HUES48 (cell line): ENCODE measurements around the gene NTN3.

Experiments used
- H3K27ac ChIP-seq: one replicate; pipeline ENCODE4 v1.7.0; 2013; ENCODE audit warnings: low read depth, low read length, inconsistent platforms
- H3K27me3 ChIP-seq: 2 replicates; pipeline ENCODE4 v1.6.1; 2013; ENCODE audit warnings: mild to moderate bottlenecking, low read length; ENCODE audit not compliant: control insufficient read depth, insufficient read depth
- H3K36me3 ChIP-seq: 2 replicates; pipeline ENCODE4 v1.6.1; 2013; ENCODE audit warnings: low read length; ENCODE audit not compliant: control insufficient read depth, insufficient read depth
- H3K4me1 ChIP-seq: 2 replicates; pipeline ENCODE4 v1.6.1; 2013; ENCODE audit warnings: mild to moderate bottlenecking, low read length; ENCODE audit not compliant: control insufficient read depth, insufficient read depth
- H3K4me3 ChIP-seq: 2 replicates; pipeline ENCODE4 v1.5.1; 2013; ENCODE audit warnings: mild to moderate bottlenecking, low read depth, low read length
- H3K9ac ChIP-seq: 2 replicates; pipeline ENCODE4 v1.6.1; 2013; ENCODE audit warnings: mild to moderate bottlenecking, low read depth, low read length, moderate library complexity
- H3K9me3 ChIP-seq: 2 replicates; pipeline ENCODE4 v1.6.1; 2013; ENCODE audit warnings: low read length; ENCODE audit not compliant: control insufficient read depth, insufficient read depth

Gene NTN3

DNA sequence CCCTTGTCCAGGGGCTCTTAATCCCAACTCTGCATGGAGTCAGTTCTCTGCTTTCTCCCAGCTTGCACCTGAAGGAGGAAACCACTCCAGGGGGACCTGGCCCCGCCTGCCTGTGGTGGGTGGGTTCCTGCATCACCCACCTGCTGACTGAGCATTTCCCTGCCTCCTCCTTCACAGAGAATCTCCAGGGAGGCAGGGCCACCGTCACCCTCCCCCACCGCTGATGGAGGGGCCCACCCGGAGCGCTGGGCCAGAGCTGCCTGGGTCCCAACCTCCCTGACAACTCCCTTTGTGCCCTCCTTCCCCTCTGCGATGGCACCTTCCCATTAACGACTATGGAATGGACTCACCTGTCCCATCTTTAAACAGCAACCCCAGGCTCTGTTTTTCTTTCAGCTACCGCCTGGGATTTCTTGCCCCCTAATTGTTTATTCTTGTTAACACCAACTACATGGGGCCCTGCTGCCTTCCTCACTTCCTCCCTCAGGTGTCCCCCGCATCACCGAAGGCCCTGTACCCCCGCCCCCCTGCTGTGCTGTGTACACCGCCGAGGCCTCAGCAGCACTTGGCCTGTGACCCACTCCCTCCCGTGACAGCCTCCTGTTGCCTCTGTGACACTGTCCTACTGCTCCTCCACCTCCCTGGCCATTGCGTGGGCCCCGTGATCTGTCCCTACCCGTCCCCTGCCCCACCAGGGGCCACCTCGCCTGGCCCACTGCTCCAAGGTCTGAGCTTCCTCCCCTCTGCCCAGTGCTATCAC lies 12.0 kb upstream of the NTN3 start:
- Histone ChIP-seq H3K27me3 (no peaks in the 10 kb centered on the region), H3K9me3 (no peaks in the 10 kb centered on the region), H3K27ac (peak overlapping the region; percentile 81), H3K4me1 (0 out of 2 replicates have a peak, but pooled peaks cover 4% of the 10 kb centered on the region), H3K4me3 (peak overlapping the region; percentile 78), H3K9ac (peak overlapping the region; percentile 77), H3K36me3 (peaks cover 57% of the 10 kb centered on the region)

DNA sequence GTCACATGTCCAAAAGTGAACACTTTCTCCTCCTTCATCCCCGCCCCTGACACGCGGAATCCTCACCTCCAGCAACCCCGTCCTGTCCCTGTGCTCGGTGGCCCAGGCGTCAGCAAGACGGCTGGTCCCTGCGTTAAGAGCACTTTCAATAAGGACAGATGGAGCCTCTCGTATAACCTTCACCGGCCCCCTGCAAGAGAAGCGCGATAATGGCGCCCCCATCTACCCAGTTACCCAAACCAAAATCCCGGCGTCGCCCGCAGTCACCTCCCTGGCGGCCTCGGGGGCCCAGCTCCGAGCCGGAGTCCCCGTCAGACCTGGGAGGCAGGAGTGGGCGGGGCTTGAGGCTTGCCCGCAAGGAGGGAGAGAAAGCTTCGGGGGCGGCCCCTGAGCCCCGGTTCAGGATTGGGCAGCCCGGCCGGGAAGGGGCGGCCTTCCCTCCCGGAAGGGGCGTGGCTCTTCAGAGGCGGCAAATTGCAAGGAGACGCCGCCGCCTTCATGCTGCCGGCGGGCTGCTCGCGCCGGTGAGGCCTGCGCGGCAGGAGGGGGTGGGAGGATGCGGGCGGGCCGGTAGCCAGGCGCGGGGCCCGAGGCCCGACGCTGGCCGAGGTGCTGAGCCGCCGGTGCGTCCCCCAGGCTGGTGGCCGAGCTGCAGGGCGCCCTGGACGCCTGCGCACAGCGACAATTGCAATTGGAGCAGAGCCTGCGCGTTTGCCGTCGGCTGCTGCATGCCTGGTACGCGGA lies 11.3 kb upstream of the NTN3 start, which contains the start of gene TEDC2:
TEDC2 (plus strand) TSS at position 463 of the 744 bp plus-strand sequence; CDS start at position 499, 36 bp downstream.
- Histone ChIP-seq H3K4me1 (0 out of 2 replicates have a peak, but pooled peaks cover 4% of the 10 kb centered on the region), H3K9me3 (no peaks in the 10 kb centered on the region), H3K36me3 (peaks cover 51% of the 10 kb centered on the region), H3K27me3 (no peaks in the 10 kb centered on the region), H3K4me3 (peak within 1 kb of the TSS; percentile 78), H3K27ac (peak within 1 kb of the TSS; percentile 81), H3K9ac (peak within 1 kb of the TSS; percentile 77)

DNA sequence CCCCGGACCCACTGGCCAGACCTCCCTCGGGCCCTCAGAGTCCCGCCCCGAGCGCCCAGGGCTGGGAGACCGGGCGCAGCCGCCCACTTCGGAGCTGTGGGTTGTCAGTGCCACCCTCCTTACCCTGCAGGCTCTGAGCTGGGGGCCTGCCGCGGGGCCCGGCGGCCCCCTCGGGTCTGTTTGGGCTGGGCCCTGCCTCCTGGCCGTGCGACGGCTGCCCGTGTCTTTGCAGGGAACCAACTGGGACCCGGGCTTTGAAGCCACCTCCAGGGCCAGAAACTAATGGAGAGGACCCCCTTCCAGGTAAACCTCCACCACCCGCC lies 10.7 kb upstream of the NTN3 start:
- Histone ChIP-seq H3K27ac (peak overlapping the region; percentile 81), H3K9me3 (no peaks in the 10 kb centered on the region), H3K4me1 (0 out of 2 replicates have a peak, but pooled peaks cover 4% of the 10 kb centered on the region), H3K27me3 (no peaks in the 10 kb centered on the region), H3K36me3 (peaks cover 46% of the 10 kb centered on the region), H3K4me3 (peak overlapping the region; percentile 78), H3K9ac (peak overlapping the region; percentile 42; the same call in 1 of the 2 replicates)

DNA sequence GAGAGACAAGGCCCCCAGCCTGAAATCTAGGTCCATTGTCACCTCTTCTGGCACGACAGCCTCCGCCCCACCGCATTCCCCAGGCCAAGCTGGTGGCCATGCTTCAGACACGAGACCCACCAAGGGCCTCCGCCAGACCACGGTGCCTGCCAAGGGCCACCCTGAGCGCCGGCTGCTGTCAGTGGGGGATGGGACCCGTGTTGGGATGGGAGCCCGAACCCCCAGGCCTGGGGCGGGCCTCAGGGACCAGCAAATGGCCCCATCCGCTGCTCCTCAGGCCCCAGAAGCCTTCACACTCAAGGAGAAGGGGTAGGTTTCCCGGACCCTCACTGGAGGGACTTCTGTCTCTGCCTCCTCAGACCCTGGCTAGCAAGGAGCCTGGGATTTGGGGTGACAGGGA lies 10.2 kb upstream of the NTN3 start:
- Histone ChIP-seq H3K9me3 (no peaks in the 10 kb centered on the region), H3K9ac (no peak overlapping the region), H3K4me1 (0 out of 2 replicates have a peak, but pooled peaks cover 4% of the 10 kb centered on the region), H3K27ac (no peak overlapping the region), H3K4me3 (peak overlapping the region; percentile 78), H3K27me3 (no peaks in the 10 kb centered on the region), H3K36me3 (peaks cover 40% of the 10 kb centered on the region)

DNA sequence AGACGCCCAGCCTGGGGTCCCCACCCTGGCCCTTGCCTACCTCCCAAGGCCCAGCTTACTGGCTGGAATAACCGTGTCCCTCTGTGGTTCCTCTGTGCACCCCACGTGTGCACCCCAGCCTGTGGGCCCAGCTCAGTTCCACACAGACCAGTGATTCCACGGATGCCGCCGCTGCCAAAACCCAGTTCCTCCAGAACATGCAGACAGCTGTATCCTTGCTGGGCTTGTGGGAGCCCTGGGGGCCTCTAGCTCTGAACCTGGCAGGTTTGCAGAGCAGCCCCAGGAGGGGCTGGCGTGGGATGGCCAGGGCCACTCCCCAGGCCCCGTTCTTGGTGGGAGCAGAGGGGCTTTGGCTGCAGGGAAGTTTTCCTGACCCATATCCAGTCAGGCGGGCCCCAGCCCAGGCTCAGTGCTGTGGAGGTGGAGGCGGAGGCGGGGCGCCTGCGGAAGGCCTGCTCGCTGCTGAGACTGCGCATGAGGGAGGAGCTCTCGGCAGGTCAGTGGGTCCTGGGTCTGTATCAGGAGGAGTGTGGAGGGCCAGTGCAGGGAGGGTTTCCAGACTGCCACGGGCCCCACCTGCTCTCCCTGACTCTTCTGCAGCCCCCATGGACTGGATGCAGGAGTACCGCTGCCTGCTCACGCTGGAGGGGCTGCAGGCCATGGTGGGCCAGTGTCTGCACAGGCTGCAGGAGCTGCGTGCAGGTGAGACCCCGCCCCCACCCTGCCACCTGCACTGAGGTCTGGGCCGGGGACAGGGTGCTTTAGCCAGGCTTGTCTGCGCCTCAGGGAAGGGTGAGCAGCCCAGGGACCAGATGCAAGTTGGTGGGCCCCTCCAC lies 8.8 kb upstream of the NTN3 start:
- H3K4me3 ChIP-seq, result no peak overlapping the region
- peaks cover 27% of the 10 kb centered on the region for H3K36me3 ChIP-seq
- no peaks in the 10 kb centered on the region for H3K9me3 ChIP-seq
- H3K27ac ChIP-seq, result no peak overlapping the region
- no peak overlapping the region for H3K9ac ChIP-seq
- no peaks in the 10 kb centered on the region for H3K27me3 ChIP-seq
- peaks cover 4% of the 10 kb centered on the region; the same call in 1 of the 2 replicates for H3K4me1 ChIP-seq

DNA sequence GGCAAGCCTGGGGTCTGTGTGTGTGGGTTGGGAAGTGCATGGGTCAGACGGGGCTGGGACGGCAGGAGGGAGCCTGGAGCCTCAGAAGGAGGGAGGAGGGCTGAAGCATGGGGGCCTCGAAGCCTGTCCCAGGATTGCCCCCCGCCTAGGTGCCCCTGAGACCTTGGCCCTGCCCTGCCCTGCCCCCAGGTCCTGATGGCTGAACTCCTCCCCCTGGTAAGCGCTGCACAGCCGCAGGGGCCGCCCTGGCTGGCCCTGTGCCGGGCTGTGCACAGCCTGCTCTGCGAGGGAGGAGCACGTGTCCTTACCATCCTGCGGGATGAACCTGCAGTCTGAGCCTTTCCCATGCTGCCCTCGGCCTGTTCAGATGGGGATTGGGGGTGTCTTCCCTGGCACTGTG lies 6.8 kb upstream of the NTN3 start:
- Histone ChIP-seq H3K36me3 (peaks cover 17% of the 10 kb centered on the region), H3K9ac (no peak overlapping the region), H3K4me3 (no peak overlapping the region), H3K27ac (no peak overlapping the region), H3K9me3 (no peaks in the 10 kb centered on the region), H3K27me3 (peaks cover 10% of the 10 kb centered on the region), H3K4me1 (peaks cover 10% of the 10 kb centered on the region)

DNA sequence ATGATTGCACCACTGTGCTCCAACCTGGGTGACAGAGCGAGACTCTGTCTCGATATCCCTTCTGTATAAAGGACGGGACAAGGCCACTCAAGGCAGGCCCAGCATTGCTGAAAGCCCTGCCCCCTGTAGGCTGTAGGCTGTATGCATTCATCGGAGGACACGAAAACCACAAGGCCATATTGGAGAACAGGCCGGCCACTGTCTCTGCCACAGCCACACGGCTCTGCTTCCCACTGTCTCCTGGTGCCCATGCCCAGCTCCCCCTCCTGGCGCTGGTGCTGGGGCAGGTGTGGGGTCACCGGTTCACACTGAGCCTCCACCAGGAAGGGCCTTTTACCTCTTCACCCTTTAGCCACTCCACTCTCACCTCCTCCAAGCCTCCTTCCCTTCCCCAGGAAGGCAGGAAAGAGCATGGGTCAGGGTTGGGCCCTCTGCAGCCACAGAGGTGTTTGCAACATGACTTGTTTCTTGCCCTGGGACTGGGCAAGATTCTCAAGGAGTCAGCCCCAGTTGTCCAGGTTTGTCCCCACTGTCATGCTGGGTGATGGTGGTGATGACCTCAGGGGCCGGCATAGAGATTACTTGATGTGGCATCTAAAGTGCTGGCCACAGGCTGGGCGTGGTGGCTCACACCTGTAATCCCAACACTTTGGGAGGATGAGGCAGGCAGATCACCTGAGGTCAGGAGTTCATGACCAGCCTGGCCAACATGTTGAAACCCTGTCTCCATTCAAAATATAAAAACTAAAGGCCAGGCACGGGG lies 5.3 kb upstream of the NTN3 start:
- H3K9ac ChIP-seq, result no peak overlapping the region
- no peaks in the 10 kb centered on the region for H3K9me3 ChIP-seq
- H3K27ac ChIP-seq, result no peak overlapping the region
- peaks cover 17% of the 10 kb centered on the region for H3K4me1 ChIP-seq
- H3K36me3 ChIP-seq, result peaks cover 17% of the 10 kb centered on the region
- no peak overlapping the region for H3K4me3 ChIP-seq
- peaks cover 25% of the 10 kb centered on the region for H3K27me3 ChIP-seq

DNA sequence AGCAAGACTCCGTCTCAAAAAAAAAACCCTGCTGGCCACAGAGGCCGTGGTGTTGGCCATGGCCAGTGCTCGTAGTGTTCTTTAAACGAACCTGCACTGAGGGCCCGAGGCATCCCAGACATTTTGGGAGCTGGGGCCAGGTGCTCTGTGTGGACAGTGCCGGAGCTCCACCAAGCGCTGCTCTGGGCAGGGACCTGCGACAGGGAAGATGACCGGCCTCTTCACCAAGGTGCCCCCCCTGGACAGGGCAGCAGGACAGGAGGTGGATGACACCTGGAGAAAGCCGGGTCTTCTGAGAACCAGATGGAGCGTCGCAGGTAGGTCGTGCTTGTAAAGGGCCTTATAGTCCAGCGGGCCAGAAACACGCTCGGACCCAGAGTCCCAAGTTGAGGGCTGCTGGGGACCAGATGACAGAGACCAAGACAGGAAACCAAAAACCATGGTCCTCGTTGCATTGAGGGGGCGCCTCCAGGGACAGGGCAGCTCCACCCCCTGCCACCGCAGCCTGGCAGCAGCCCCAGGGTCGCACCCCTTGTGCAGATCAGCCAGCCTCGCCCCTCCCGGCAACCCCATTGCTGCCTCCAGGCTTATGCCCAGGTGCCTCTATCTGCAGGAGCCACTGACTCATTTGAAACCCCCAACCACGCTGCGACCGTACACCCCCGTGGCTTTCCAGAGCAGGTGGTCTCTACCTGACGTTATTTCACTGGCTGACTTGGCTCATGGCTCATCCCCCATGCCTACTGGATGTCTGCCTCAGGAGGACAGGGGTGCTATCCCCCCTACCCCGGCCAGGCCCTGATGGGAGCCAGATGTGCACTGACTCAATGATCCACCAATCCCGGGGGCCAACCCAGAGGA lies 4.2 kb upstream of the NTN3 start:
- no peaks in the 10 kb centered on the region for H3K9me3 ChIP-seq
- peaks cover 32% of the 10 kb centered on the region for H3K27me3 ChIP-seq
- peaks cover 10% of the 10 kb centered on the region for H3K36me3 ChIP-seq
- H3K27ac ChIP-seq, result peak overlapping the region; percentile 39
- H3K4me3 ChIP-seq, result peak overlapping the region; percentile 60; the same call in 1 of the 2 replicates
- H3K4me1 ChIP-seq, result peaks cover 16% of the 10 kb centered on the region
- peak overlapping the region; percentile 52; the same call in 1 of the 2 replicates for H3K9ac ChIP-seq

DNA sequence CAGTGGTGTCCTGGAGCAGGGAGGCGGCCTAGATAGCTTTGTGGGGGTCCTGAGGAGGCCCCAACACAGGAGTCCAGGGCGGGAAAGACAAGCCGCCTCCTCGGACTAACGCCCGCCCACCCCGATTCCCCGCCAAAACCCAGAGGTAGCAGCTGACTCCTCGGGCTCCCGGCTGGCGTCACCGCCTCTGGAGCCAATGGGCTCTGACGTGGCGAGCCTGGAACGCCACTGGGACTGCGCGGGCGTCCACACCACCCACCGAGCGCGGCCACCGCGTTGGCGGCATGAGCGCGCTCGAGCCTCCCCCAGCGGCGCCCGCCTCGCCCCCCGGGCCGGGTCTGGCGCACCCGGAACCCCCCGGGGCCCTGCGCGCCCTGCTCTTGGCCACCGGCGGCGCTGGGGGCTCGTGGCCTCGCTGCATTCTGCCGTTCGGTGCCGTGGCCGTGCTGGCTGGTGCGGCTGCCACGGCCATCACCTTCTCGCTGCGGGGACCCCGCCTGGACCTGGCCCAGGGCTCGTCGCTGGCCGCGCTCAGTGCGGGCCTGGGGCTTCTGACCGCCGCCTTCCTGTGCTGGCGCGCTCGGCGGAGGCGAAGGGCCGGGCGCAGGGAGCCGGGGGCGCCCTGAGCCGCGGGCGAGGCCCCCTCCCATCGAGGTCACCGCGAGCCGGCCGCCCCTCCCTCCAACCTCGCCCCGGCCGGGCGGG lies 3.4 kb upstream of the NTN3 start:
- Histone ChIP-seq H3K9me3 (no peaks in the 10 kb centered on the region), H3K4me1 (peaks cover 16% of the 10 kb centered on the region), H3K9ac (peak overlapping the region; percentile 52; the same call in 1 of the 2 replicates), H3K36me3 (peaks cover 2% of the 10 kb centered on the region), H3K27ac (peak overlapping the region; percentile 39), H3K4me3 (peak overlapping the region; percentile 60), H3K27me3 (peaks cover 40% of the 10 kb centered on the region)
